GM11168 (cell line): ENCODE results near the gene DELE1.

Experiments
- in situ Hi-C: fragments of 300-500 bp; cut with MboI; formaldehyde crosslinking; loops from one replicate; pipeline ENCODE4 v1.12.0; 2022; ENCODE audit warnings: low sequenced_read_pairs; ENCODE audit not compliant: unreplicated experiment

The DELE1 gene

GRCh38 chr5:141923448-141924313, at the start of gene DELE1:
Gene DELE1, plus strand, starts transcription at chr5:141923871. Its CDS starts 71 bp downstream, at chr5:141923942.
- in situ Hi-C loops = no loop called here

- in situ Hi-C loops = no loop called here
Observed at GRCh38 chr5:141873933-141874261, 49.8 kb upstream of the DELE1 start.

- in situ Hi-C loops = no loop called here
Observed at GRCh38 chr5:141874262-141874964, 49.3 kb upstream of the DELE1 start.

GRCh38 chr5:141875022-141875740, 48.5 kb upstream of the DELE1 start:
- in situ Hi-C loops = no loop called here

- in situ Hi-C loops = no loop called here
Observed at GRCh38 chr5:141875795-141876627, 47.7 kb upstream of the DELE1 start.

GRCh38 chr5:141876628-141877355, 46.9 kb upstream of the DELE1 start:
- in situ Hi-C loops = no loop called here

GRCh38 chr5:141877356-141878185, 46.1 kb upstream of the DELE1 start:
- in situ Hi-C loops = no loop called here

GRCh38 chr5:141878186-141878710, 45.4 kb upstream of the DELE1 start, which contains the start of gene PCDH1:
Gene PCDH1, minus strand, starts transcription at chr5:141878410. Its CDS starts 148 bp downstream, at chr5:141878262.
- in situ Hi-C loops = no loop called here

- in situ Hi-C loops = no loop called here
Observed at GRCh38 chr5:141878711-141879425, 44.8 kb upstream of the DELE1 start.

- in situ Hi-C loops = no loop called here
Observed at GRCh38 chr5:141879426-141879759, 44.3 kb upstream of the DELE1 start.

GRCh38 chr5:141879941-141880738, 43.5 kb upstream of the DELE1 start:
- in situ Hi-C loops = loop anchor here (5.0 kb wide), 1 partner anchor 178 kb away; no protein-coding TSS in a partner anchor

GRCh38 chr5:141880961-141881801, 42.5 kb upstream of the DELE1 start:
- in situ Hi-C loops = loop anchor here (5.0 kb wide), 1 partner anchor 179 kb away; no protein-coding TSS in a partner anchor

GRCh38 chr5:141881886-141882285, 41.8 kb upstream of the DELE1 start:
- in situ Hi-C loops = loop anchor here (5.0 kb wide), 1 partner anchor 180 kb away; no protein-coding TSS in a partner anchor

GRCh38 chr5:141882594-141883183, 41.0 kb upstream of the DELE1 start:
- in situ Hi-C loops = loop anchor here (5.0 kb wide), 1 partner anchor 180 kb away; no protein-coding TSS in a partner anchor

GRCh38 chr5:141883184-141883891, 40.3 kb upstream of the DELE1 start:
- in situ Hi-C loops = loop anchor here (5.0 kb wide), 1 partner anchor 181 kb away; no protein-coding TSS in a partner anchor
